Lower leg skin (tissue), 4 donors: Measurements from ENCODE around the gene CLDN8. TPM values are rescaled to one million over a fixed set of nuclear protein-coding genes. Genes with fewer than 3 reads are reported as not detected.

Experiments used
- DNase-seq, 2 donors: peaks; one replicate each; pipeline ENCODE4 v3.0.0-alpha.2; 2019; ENCODE audit warnings: low spot score in 2 of 2
- H3K4me3 ChIP-seq: fragments of 200-600 bp; sonication (generic); 2 replicates; pipeline ENCODE4 v1.5.1; 2017; ENCODE audit warnings: mild to moderate bottlenecking, low read depth; ENCODE audit not compliant: poor library complexity, severe bottlenecking
- CTCF ChIP-seq, 3 donors: fragments of 450-650 bp; IDR thresholded peaks; one replicate each; pipeline ENCODE4 v1.5.1; 2016; ENCODE audit warnings: antibody characterized with exemption in 3 of 3, mild to moderate bottlenecking in 3 of 3, moderate library complexity in 2 of 3
- POLR2A ChIP-seq, 2 donors: fragments of 450-650 bp; IDR thresholded peaks; one replicate each; pipeline ENCODE4 v1.6.1; 2016 to 2017; ENCODE audit warnings: antibody characterized with exemption in 2 of 2, mild to moderate bottlenecking in 1 of 2, moderate library complexity in 1 of 2
- WGBS, 2 donors: methylation state at CpG; one replicate each; pipeline ENCODE4 v1.1.5; 2018; 5-methylcytosine and 5-hydroxymethylcytosine counted together
- intact Hi-C: fragments of 100-400 bp; cut with DNase I; formaldehyde crosslinking; loops from one replicate; pipeline ENCODE4 v1.15.0; 2023; ENCODE audit warnings: low total_unique reads
- total RNA-seq, 4 donors: library from RNA; depleted of rRNA; stranded (reverse); fragments of >200 nt; gene quantifications; one replicate each; pipeline ENCODE4 v1.1.0, GENCODE V29; 2016

The CLDN8 gene
- total RNA-seq, 4 donors from 2014 or later, result 15.2 to 32.3 (median 18.9) TPM

GRCh38 chr21:30248844-30249243 lies 32.9 kb upstream of the CLDN8 start:
- H3K4me3 ChIP-seq, result no peak overlapping the region
- WGBS, 2 donors, result 90 to 92% methylated on average over 9 of the region's 9 CpGs
- intact Hi-C loops, result no loop called here
- TF ChIP-seq CTCF (IDR thresholded peaks at IDR 0.05), result no peak
- TF ChIP-seq POLR2A (IDR thresholded peaks at IDR 0.05), result no peak
- no peak for DNase-seq

GRCh38 chr21:30245061-30245460 lies 29.2 kb upstream of the CLDN8 start:
- no peak for DNase-seq
- intact Hi-C loops, result no loop called here
- no peak for TF ChIP-seq POLR2A (IDR thresholded peaks at IDR 0.05)
- TF ChIP-seq CTCF (IDR thresholded peaks at IDR 0.05), result no peak
- no peak overlapping the region for H3K4me3 ChIP-seq

- intact Hi-C loops, result no loop called here
- TF ChIP-seq CTCF (IDR thresholded peaks at IDR 0.05) (no peak), POLR2A (IDR thresholded peaks at IDR 0.05) (no peak)
- DNase-seq, result no peak
- H3K4me3 ChIP-seq, result no peak overlapping the region
Measured at GRCh38 chr21:30243691-30244090, 27.8 kb upstream of the CLDN8 start.

- WGBS, 2 donors, result 42 to 57% methylated on average over 3 of the region's 3 CpGs
- DNase-seq, result no peak
- TF ChIP-seq POLR2A (IDR thresholded peaks at IDR 0.05) (no peak), CTCF (IDR thresholded peaks at IDR 0.05) (no peak)
- H3K4me3 ChIP-seq, result no peak overlapping the region
- intact Hi-C loops, result no loop called here
Measured at GRCh38 chr21:30240661-30241060, 24.8 kb upstream of the CLDN8 start.

- intact Hi-C loops, result no loop called here
- TF ChIP-seq POLR2A (IDR thresholded peaks at IDR 0.05) (no peak), CTCF (IDR thresholded peaks at IDR 0.05) (no peak)
- 91 to 98% methylated on average over 1 of the region's 1 CpG for WGBS, 2 donors
- no peak for DNase-seq
- H3K4me3 ChIP-seq, result no peak overlapping the region
Measured at GRCh38 chr21:30238168-30238567, 22.3 kb upstream of the CLDN8 start.

- no peak for DNase-seq
- intact Hi-C loops, result no loop called here
- no peak overlapping the region for H3K4me3 ChIP-seq
- 22 to 25% methylated on average over 2 of the region's 2 CpGs for WGBS, 2 donors
- TF ChIP-seq CTCF (IDR thresholded peaks at IDR 0.05) (no peak), POLR2A (IDR thresholded peaks at IDR 0.05) (no peak)
Measured at GRCh38 chr21:30234643-30235042, 18.7 kb upstream of the CLDN8 start.
